ENCODE results near the gene JARID2. TPM values are rescaled to one million over a fixed set of nuclear protein-coding genes. Genes with fewer than 3 reads are reported as not detected.

JARID2 gene
- total and polyA plus RNA-seq, 11 donors = 3.5 to 12.2 (median 7.5) TPM

DNA sequence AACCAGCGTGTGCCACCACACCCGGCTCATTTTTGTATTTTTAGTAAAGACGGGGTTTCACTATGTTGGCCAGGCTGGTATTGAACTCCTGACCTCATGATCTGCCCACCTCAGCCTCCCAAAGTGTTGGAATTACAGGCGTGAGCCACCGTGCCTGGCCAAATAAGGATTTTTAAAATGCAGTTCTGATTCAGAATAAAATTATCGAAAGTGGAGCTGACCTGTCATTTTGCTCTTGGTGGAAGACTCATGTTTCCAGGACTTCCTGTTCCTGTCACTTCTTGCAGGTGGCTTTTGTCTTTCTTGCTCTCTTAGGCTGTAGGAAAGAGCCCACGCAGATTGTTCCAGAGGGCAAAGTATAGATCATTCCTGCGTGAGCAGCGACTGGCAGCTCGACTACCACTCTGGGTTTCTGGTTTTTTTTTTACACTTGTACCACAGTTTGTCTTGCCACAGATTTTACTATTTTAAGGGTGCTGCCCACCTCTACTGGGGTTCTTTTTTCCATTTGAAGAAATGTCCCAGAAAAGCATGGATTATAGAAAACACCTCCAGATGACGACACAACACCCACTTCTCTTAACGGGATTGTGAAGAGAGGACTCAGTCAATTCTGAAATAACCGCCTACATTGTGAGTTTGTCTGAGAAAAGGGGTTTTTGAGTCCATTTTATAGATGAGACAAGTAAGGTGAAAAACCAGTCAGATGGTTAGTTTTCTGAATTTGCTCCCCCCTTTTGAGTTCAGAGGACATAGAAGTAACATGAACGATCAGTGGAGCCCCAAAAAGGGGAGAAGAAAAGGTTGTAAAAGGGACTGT lies 7.5 kb downstream of the JARID2 start:
- no peak for ATAC-seq
- no peaks in the 10 kb centered on the region for H3K27me3 ChIP-seq
- intact Hi-C loops (cut with DNase I) = loop anchor here in 4 of 10 donors (2.0 to 10.0 kb wide), 6 partner anchors 141 to 371 kb away; no protein-coding TSS in a partner anchor
- peaks cover 0 to 92% (median 41%) of the 10 kb centered on the region in 12 donors for H3K4me1 ChIP-seq
- no peak overlapping the region for H3K4me3 ChIP-seq
- no peaks in the 10 kb centered on the region for H3K9me3 ChIP-seq
- H3K36me3 ChIP-seq = no peaks in the 10 kb centered on the region
- no peak overlapping the region for H3K27ac ChIP-seq
- TF ChIP-seq POLR2A (IDR thresholded peaks at IDR 0.05) (no peak), CTCF (IDR thresholded peaks at IDR 0.05) (no peak)
- WGBS, 4 donors = 74 to 88% (median 84%) methylated on average over 14 of the region's 14 CpGs
- DNase-seq = no peak

DNA sequence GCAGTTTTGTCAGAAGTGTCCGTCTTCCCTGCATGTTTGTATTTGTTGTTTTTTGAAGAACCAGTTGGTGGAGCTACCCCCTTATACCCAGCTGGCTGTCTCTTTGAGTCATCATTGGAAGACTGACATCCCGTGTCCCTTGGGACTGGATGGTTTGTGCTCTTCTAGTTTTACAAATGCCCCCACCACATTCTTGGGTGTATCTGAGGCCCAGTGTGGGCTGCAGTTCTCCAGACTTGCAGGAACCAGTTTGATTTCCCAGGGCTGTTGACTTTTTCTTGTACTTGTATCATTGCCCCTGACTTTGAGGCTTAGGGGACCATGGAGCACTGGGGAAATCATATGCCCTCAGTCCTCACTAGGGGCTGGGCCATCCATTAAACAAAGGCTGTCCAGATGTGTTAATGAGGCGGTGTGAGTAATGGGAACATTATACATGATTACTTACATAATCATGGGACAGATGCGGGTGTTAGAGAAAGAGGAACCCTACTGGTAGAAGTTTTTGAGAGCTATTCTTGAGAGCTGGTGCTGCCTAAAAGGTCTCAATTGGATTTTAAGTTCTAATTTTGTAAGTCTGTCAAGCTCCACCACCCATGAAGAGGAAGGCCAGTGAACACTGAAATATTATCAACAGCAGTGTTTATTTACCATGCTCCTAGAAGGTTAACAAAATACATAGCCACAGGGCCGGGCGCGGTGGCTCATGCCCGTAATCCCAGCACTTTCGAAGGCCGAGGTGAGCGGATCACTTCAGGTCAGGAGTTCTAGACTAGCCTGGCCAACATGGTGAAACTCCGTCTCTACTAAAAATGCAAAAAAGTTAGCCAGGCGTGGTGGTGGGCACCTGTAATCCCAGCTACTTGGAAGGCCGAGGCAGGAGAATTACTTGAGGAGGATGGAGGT lies 8.5 kb downstream of the JARID2 start:
- no peaks in the 10 kb centered on the region for H3K27me3 ChIP-seq
- TF ChIP-seq CTCF (IDR thresholded peaks at IDR 0.05) (peak in 1 of 12 donors; percentile 11), POLR2A (IDR thresholded peaks at IDR 0.05) (no peak)
- peak overlapping the region in 1 of 12 donors; percentile 47 for H3K27ac ChIP-seq
- WGBS, 4 donors = 91 to 95% (median 92%) methylated on average over 14 of the region's 14 CpGs
- H3K9me3 ChIP-seq = no peaks in the 10 kb centered on the region
- peaks cover 0 to 95% (median 45%) of the 10 kb centered on the region in 12 donors for H3K4me1 ChIP-seq
- intact Hi-C loops (cut with DNase I) = loop anchor here in 3 of 10 donors (5.0 to 10.0 kb wide), 5 partner anchors 140 to 370 kb away; no protein-coding TSS in a partner anchor
- H3K4me3 ChIP-seq = no peak overlapping the region
- DNase-seq (no peak), ATAC-seq (no peak)
- H3K36me3 ChIP-seq = no peaks in the 10 kb centered on the region

- no peak for TF ChIP-seq POLR2A (IDR thresholded peaks at IDR 0.05)
- TF ChIP-seq CTCF (IDR thresholded peaks at IDR 0.05) = no peak
- WGBS, 4 donors = 18 to 38% (median 36%) methylated on average over 1 of the region's 1 CpG
- H3K4me1 ChIP-seq = peaks cover 3 to 98% (median 47%) of the 10 kb centered on the region in 12 donors
- no peaks in the 10 kb centered on the region for H3K27me3 ChIP-seq
- no peak for ATAC-seq
- H3K27ac ChIP-seq = peak overlapping the region in 2 of 12 donors; percentile 7 to 20
- DNase-seq = no peak
- H3K4me3 ChIP-seq = no peak overlapping the region
- no peaks in the 10 kb centered on the region for H3K36me3 ChIP-seq
- no peaks in the 10 kb centered on the region for H3K9me3 ChIP-seq
- intact Hi-C loops (cut with DNase I) = loop anchor here in 4 of 10 donors (5.0 to 10.0 kb wide), 5 partner anchors 139 to 369 kb away; no protein-coding TSS in a partner anchor
Measured at GRCh38 chr6:15255481-15255880, 9.6 kb downstream of the JARID2 start.

Measured in heart left ventricle (tissue), 16 donors.